NCI-H2107 treated with DMSO at 0.1 percent for 48 hours (cell line): Measurements from ENCODE around the gene TCOF1.

Source experiments
- DNase-seq: peaks from one replicate; lab custom pipeline; 2025; ENCODE audit not compliant: unreplicated experiment; lab: John Stamatoyannopoulos, UW

TCOF1 gene

DNA sequence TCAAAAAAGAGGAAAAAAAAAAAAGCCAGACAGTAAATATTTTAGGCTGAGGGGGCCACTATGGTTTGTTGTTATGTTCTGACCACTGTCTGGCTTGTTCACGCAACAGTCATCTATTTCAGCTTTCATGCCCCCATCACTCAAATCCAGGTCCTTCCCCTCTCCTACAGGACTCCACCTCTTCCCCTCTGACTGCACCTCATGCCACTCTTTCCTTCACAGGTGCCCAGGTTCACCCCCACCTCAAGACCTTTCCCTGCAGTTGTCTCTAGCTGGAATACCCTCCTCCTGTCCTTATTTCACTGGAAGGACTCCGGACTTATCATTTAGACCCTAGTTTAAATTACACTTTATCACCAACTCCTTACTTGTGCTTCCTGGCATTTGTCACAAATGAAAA lies 88.6 kb downstream of the TCOF1 start:
- DNase-seq: no peak

DNA sequence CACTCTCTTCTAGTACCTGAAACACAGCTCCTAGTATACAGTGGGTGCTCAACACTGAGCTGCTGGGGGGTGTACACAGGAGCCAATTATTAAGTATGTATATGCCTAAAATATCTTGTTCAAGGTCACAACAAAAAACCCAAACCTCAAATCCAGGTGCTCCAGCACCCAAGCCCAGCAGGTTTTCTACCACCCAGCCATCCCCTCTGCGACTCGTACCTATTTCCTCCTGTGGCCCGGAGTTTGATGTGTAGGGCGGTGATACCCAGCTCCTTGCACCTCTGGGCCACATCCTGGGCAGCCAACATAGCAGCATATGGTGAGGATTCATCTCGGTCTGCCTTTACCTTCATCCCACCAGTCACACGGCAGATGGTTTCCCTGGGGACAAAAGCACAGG lies 89.1 kb downstream of the TCOF1 start:
- no peak for DNase-seq

DNA sequence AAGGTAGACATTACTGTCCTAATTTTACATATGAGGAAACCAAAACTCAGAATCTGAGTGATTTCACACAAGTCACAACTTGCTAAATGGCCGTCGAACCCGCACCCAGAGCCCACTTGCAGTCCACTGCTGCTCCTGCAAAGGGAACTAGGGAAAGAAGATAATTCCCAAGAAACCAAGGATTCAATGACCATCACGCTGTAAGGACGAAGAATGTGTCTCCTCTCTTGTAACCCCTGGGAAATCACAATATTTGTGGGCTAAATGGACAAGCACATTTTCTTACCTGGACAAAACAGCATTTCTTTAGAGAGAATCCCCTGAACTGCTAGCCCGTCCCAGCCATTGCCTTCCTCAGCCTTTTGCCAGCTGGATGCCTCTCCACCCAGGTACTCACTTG lies 89.7 kb downstream of the TCOF1 start:
- no peak for DNase-seq

DNA sequence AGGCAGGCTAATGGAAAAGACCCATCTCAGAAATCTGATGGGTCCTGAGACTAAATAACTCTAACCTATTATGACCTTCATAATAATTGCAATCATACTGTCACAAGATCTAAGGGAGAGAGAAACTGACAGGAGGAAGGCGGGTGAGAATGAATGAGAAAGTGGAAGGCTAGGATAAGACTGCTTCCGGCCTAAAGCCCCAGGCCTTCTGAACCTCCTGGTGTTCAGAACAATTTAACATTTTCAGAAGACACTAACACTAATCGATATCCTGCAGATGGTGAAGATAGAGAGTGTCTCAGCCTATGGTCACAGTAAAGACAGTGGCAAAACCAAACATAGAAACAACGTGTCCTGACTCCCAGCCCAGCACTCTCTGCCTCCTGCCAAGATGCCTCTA lies 90.8 kb downstream of the TCOF1 start:
- no peak for DNase-seq

DNA sequence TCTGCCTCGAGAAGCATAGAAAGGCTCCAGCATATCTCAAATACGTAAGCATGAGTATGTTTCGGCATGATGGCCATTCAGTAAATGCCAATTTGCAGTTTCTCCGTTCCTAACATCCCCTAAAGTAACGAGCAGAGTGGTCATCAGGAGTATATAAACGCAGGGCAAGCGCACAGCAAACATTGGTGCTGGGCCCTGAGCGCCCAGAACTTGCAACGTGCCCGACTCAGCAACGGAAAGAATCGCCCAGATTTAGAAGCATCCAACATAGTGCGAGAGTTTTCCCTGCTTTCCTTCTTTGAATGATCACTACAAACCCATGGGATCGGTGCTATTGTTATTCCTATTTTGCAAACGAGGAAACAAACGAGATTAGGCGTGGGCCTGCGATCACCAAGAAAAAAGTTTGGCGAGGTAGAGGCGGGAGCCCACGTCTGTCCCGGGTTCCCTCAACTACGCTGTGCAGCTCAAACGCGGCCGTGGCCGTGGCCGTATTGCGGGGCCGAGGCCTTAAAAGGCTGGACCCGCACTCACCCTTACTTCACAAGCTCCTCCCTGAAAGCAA lies 91.5 kb downstream of the TCOF1 start:
- no peak for DNase-seq
